K562 (cell line): ENCODE results near the gene ENTREP1. TPM values are rescaled to one million over a fixed set of nuclear protein-coding genes. Genes with fewer than 3 reads are reported as not detected.

Experiments used
- ATAC-seq: fragments of 200-7000 bp; cut with Tn5 transposase; 3 replicates; pipeline ENCODE4 v1.9.1; 2020; ENCODE audit warnings: moderate library complexity
- BruUV-seq: library from RNA; stranded (reverse); fragments of 400-500 nt; replicated peaks from 2 replicates; lab custom pipeline; 2021; lab: Mats Ljungman, UMichigan
- CTCF ChIA-PET: fragments of 300-600 bp; formaldehyde crosslinking; extraction: SDS; loops from one replicate; lab custom pipeline; 2021; ENCODE audit warnings: low intra/inter-chr PET ratio; lab: Yijun Ruan, JAX
- POLR2A ChIA-PET: fragments of 300-600, 350-650 bp; sonication (Branson Sonifier 250); formaldehyde crosslinking; extraction: SDS; loops from one replicate; lab custom pipeline; 2021; ENCODE audit warnings: antibody characterized with exemption, inconsistent platforms; lab: Yijun Ruan, JAX
- DNase-seq, 4 experiments: peaks; one replicate each; pipeline versions ENCODE4 v3.0.0 to v3.0.0-alpha.2; 2011 to 2018; ENCODE audit warnings: low spot score in 3 of 4, mixed read lengths in 3 of 4; ENCODE audit errors: extremely low read depth in 1 of 4
- FAIRE-seq: peaks from 2 replicates; lab custom pipeline; 2011; peaks lifted over from hg19 to GRCh38; lab: Jason Lieb, UNC
- H2AFZ ChIP-seq: 2 replicates; pipeline ENCODE4 v1.6.0; 2011; ENCODE audit warnings: low read depth, low read length, control low read depth, inconsistent platforms
- H3K27ac ChIP-seq: fragments of 200-600 bp; 3 replicates; pipeline ENCODE4 v1.8.0; 2011; ENCODE audit warnings: low read depth, mild to moderate bottlenecking, control low read depth, inconsistent platforms, low read length, moderate library complexity, mixed read lengths; ENCODE audit errors: extremely low read depth
- H3K27me3 ChIP-seq, 2 experiments: fragments of 300-600 bp in 1 of 2; 2 replicates in 1 of 2; 3 replicates in 1 of 2; pipeline versions ENCODE4 v1.6.0 to v1.8.0; 2011; ENCODE audit warnings: inconsistent platforms in 2 of 2, low read length in 2 of 2, mild to moderate bottlenecking in 1 of 2, mixed read lengths in 1 of 2, moderate library complexity in 1 of 2; ENCODE audit not compliant: control insufficient read depth in 2 of 2, insufficient read depth in 2 of 2
- H3K36me3 ChIP-seq: fragments of 300-600 bp; 3 replicates; pipeline ENCODE4 v1.8.0; 2011; ENCODE audit warnings: mild to moderate bottlenecking, low read length, inconsistent platforms; ENCODE audit not compliant: control insufficient read depth, insufficient read depth
- H3K4me1 ChIP-seq, 2 experiments: fragments of 200-600 bp in 1 of 2; replicated peaks in 1 of 2; 2 replicates in 1 of 2; 3 replicates in 1 of 2; pipeline versions ENCODE4 v1.5.1 to v1.8.0; 2011; ENCODE audit warnings: inconsistent platforms in 2 of 2, low read length in 2 of 2, mild to moderate bottlenecking in 1 of 2, mixed read lengths in 1 of 2, moderate library complexity in 1 of 2; ENCODE audit not compliant: control insufficient read depth in 2 of 2, insufficient read depth in 2 of 2
- H3K4me2 ChIP-seq: 2 replicates; pipeline ENCODE4 v1.6.1; 2011; ENCODE audit warnings: low read length, control low read depth, inconsistent platforms, mixed read lengths; ENCODE audit not compliant: insufficient read depth
- H3K4me3 ChIP-seq: fragments of 200-600 bp; sonication (generic), shearing (Covaris generic); 2 replicates; pipeline ENCODE4 v1.5.1; 2016; ENCODE audit warnings: control low read depth, inconsistent platforms
- H3K79me2 ChIP-seq: fragments of 200-600 bp; 3 replicates; pipeline ENCODE4 v1.8.0; 2011; ENCODE audit warnings: low read length, inconsistent platforms; ENCODE audit not compliant: control insufficient read depth, insufficient read depth
- H3K9ac ChIP-seq, 2 experiments: 2 replicates each; pipeline versions ENCODE4 v1.6.0 to v1.6.1; 2011; ENCODE audit warnings: low read depth in 2 of 2, low read length in 2 of 2, control low read depth in 1 of 2, inconsistent platforms in 1 of 2, mild to moderate bottlenecking in 1 of 2, mixed read lengths in 1 of 2; ENCODE audit not compliant: insufficient read depth in 1 of 2
- H3K9me1 ChIP-seq: one replicate; pipeline ENCODE4 v1.6.0; 2011; ENCODE audit warnings: inconsistent platforms, mild to moderate bottlenecking, low read length, moderate library complexity; ENCODE audit not compliant: control insufficient read depth, insufficient read depth
- H3K9me3 ChIP-seq: replicated peaks from 2 replicates; pipeline ENCODE4 v1.5.1; 2011; ENCODE audit warnings: low read depth, low read length, inconsistent platforms; ENCODE audit not compliant: control insufficient read depth, insufficient read depth
- H4K20me1 ChIP-seq: replicated peaks from 2 replicates; pipeline ENCODE4 v1.6.1; 2011; ENCODE audit warnings: low read length, inconsistent platforms, mixed read lengths; ENCODE audit not compliant: control insufficient read depth, insufficient read depth
- FOXJ2 ChIP-seq: fragments of 200-800 bp; sonication (Bioruptor generic); IDR thresholded peaks from 2 replicates; pipeline ENCODE4 v1.6.1; 2016; ENCODE audit warnings: missing genetic modification characterization, missing compliant biosample characterization
- GMEB1 ChIP-seq: fragments of 250-450 bp; sonication (Bioruptor Pico); IDR thresholded peaks from 2 replicates; pipeline ENCODE4 v1.4.0; 2020; ENCODE audit warnings: mild to moderate bottlenecking
- MAFK ChIP-seq: IDR thresholded peaks from 2 replicates; pipeline ENCODE4 v1.6.1; 2011; ENCODE audit warnings: low read length, improper control_type of control experiment
- NR2C1 ChIP-seq, 2 experiments: fragments of 450-650 bp; IDR thresholded peaks; 2 replicates each; pipeline ENCODE4 v1.6.1; 2017; ENCODE audit warnings: mild to moderate bottlenecking in 2 of 2, antibody characterized with exemption in 1 of 2, inconsistent platforms in 1 of 2, missing compliant biosample characterization in 1 of 2, missing genetic modification characterization in 1 of 2
- PHB ChIP-seq: fragments of 250-450 bp; sonication (Bioruptor Pico); IDR thresholded peaks from 2 replicates; pipeline ENCODE4 v1.5.0; 2021
- PRMT5 ChIP-seq: sonication (generic); formaldehyde crosslinking; IDR thresholded peaks from 2 replicates; pipeline ENCODE4 v1.5.0; 2020; ENCODE audit warnings: missing genetic modification reagents
- RBFOX2 ChIP-seq: fragments of 200-400 bp; formaldehyde crosslinking; IDR thresholded peaks from 2 replicates; pipeline ENCODE4 v1.6.1; 2017; ENCODE audit warnings: low read depth, mild to moderate bottlenecking, low read length, moderate library complexity
- THRA ChIP-seq: fragments of 450-650 bp; IDR thresholded peaks from 2 replicates; pipeline ENCODE4 v1.6.1; 2017; ENCODE audit warnings: mild to moderate bottlenecking, moderate library complexity
- ZNF318 ChIP-seq, 2 experiments: fragments of 450-650 bp; IDR thresholded peaks; 2 replicates each; pipeline ENCODE4 v1.6.1; 2016; ENCODE audit warnings: mild to moderate bottlenecking in 2 of 2, borderline replicate concordance in 1 of 2, low read depth in 1 of 2, moderate library complexity in 1 of 2
- ZNF408 ChIP-seq: fragments of 250-450 bp; sonication (Bioruptor Pico); IDR thresholded peaks from 2 replicates; pipeline ENCODE4 v1.4.0; 2020; ENCODE audit warnings: low read depth, mild to moderate bottlenecking, moderate library complexity
- ZNF445 ChIP-seq: fragments of 250-450 bp; sonication (Bioruptor Pico); IDR thresholded peaks from 2 replicates; pipeline ENCODE4 v1.4.0; 2020; ENCODE audit warnings: low read depth, mild to moderate bottlenecking, moderate library complexity
- ZNF586 ChIP-seq: fragments of 450-650 bp; formaldehyde crosslinking; conservative IDR thresholded peaks from 2 replicates; pipeline ENCODE4 v1.4.0; 2020; ENCODE audit warnings: mild to moderate bottlenecking, moderate library complexity
- WGBS: fragments of 100-300 bp; shearing (Covaris generic); methylation state at CpG from one replicate; pipeline ENCODE4 v1.1.6; 2016; ENCODE audit warnings: low coverage, mixed read lengths; ENCODE audit not compliant: insufficient coverage; ENCODE audit errors: missing lambda C conversion rate; 5-methylcytosine and 5-hydroxymethylcytosine counted together
- in situ Hi-C: fragments of 300-500 bp; cut with MboI; formaldehyde crosslinking; loops from 4 replicates; pipeline ENCODE4 v1.15.0; 2018; ENCODE audit warnings: inconsistent platforms, mixed read lengths
- intact Hi-C: fragments of 100-400 bp; cut with micrococcal nuclease; formaldehyde crosslinking; loops from 2 replicates; pipeline ENCODE4 v1.14.2; 2022
- polyA plus RNA-seq, 8 experiments: library from polyadenylated mRNA; depleted of rRNA in 4 of 8; stranded (reverse) in 5 of 8; unstranded in 3 of 8; fragments of >200 nt; fragmentation: Nextera tagmentation in 2 of 8; fragmentation: Illumina TruSeq in 1 of 8; extraction: Ambion mirVana in 2 of 8; extraction: Trizol in 1 of 8; gene quantifications; 2 replicates each; pipeline versions ENCODE4 v1.2.1 to v1.2.3, GENCODE V29; 2011 to 2014; ENCODE audit warnings: inconsistent platforms in 1 of 8, missing spikeins in 1 of 8
- total RNA-seq, 7 experiments: library from RNA; depleted of rRNA in 6 of 7; stranded (reverse); fragments of >200 nt in 6 of 7; fragmentation: Illumina TruSeq in 2 of 7; extraction: Trizol in 2 of 7; gene quantifications; 2 replicates each; pipeline versions ENCODE4 v1.2.1 to v1.2.3, GENCODE V29; 2011 to 2021; ENCODE audit warnings: low replicate concordance in 1 of 7

The ENTREP1 gene
- total and polyA plus RNA-seq, 9 of the 15 experiments (the other 6 are each of a cell fraction or from before 2014, with no cell fraction given) = not detected

GRCh38 chr9:69431203-69431602, 106.2 kb downstream of the ENTREP1 start:
- FAIRE-seq = no peak
- TF ChIP-seq ZNF318 (IDR thresholded peaks at IDR 0.05; ENCODE audit: borderline replicate concordance in 1 of 2, low read depth in 1 of 2) (no peak), ZNF445 (CRISPR knock-in tag) (no peak), FOXJ2 (tag) (no peak), THRA (no peak), MAFK (no peak), PRMT5 (CRISPR knock-in tag) (no peak), ZNF586 (CRISPR knock-in tag) (no peak), RBFOX2 (no peak), PHB (CRISPR knock-in tag) (no peak), GMEB1 (no peak), ZNF408 (CRISPR knock-in tag) (no peak), NR2C1 (IDR thresholded peaks at IDR 0.05) (no peak), NR2C1 (tag; IDR thresholded peaks at IDR 0.05) (no peak)

More at GRCh38 chr9:69431203-69431602, 106.2 kb downstream of the ENTREP1 start:
- CTCF ChIA-PET = no interaction called here
- Histone ChIP-seq H3K36me3 (no peaks in the 10 kb centered on the region), H3K9me3 (no peaks in the 10 kb centered on the region), H3K79me2 (no peaks in the 10 kb centered on the region), H3K27me3 (peaks cover 0 to 12% of the 10 kb centered on the region in 2 experiments; a peak in 1 of 5 replicates), H3K27ac (no peak overlapping the region), H4K20me1 (no peaks in the 10 kb centered on the region), H3K4me2 (no peak overlapping the region), H3K9me1 (no peaks in the 10 kb centered on the region), H3K4me1 (no peaks in the 10 kb centered on the region), H3K9ac (no peak overlapping the region), H2AFZ (no peak overlapping the region), H3K4me3 (no peak overlapping the region)
- BruUV-seq = no TSS peak
- POLR2A ChIA-PET = no interaction called here
- no peak for DNase-seq
- intact Hi-C loops (no loop called here), in situ Hi-C loops (loop anchor here (25.0 kb wide), 1 partner anchor 681 kb away; no protein-coding TSS in a partner anchor)
- ATAC-seq = no peak
- WGBS = 0% methylated on average over 10 of the region's 13 CpGs
